ENCODE results near the gene MUC5AC.

The MUC5AC gene

DNA sequence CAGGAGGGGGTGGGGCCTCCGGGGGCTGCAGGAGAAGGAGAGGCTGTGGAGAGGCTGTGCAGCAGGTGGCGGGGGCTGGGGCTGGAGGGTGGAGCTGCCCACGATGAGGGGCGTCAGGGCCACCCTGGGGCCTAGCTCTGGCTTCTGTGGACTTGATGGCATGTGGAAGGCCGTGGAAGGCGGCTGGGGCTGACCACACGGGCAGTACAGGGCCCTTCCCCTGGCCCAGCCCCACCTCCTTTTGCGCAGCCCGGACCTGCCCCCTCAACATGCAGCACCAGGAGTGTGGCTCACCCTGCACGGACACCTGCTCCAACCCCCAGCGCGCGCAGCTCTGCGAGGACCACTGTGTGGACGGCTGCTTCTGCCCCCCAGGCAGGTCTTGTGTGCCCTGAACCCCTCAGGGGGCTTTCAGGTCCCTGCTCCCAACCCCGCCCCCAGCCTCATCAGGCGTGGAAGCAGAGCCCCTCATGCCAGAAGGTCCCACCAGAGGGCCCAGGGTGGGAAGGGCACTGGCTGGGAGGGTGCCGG is 71.2 kb downstream of the MUC5AC start:
- DNase-seq (ENCODE audit: low read depth, low spot score) = no peak
- H3K4me3 ChIP-seq (ENCODE audit: low read length) = no peak overlapping the region

DNA sequence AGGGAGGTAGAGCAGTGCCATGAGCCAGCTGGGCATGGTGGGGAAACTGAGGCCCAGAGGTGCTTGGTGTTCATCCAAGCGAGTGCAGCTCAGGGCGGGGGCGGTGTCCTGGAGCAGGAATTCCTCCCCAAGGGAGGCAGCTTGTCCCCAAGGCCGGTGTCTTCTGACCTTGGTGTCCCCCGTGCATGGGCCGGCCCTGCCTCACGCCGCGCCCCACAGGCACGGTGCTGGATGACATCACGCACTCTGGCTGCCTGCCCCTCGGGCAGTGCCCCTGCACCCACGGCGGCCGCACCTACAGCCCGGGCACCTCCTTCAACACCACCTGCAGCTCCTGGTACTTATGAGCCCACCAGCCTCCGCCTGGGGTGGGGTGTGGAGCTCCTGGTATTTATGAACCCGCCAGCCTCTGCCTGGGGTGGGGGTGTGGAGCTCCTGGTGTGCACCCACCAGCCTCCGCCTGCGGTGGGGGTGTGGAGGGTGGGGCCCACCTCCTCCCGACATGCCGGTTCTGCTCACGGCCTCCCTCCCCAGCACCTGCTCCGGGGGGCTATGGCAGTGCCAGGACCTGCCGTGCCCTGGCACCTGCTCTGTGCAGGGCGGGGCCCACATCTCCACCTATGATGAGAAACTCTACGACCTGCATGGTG is 71.8 kb downstream of the MUC5AC start:
- no peak for DNase-seq (ENCODE audit: low read depth, low spot score)

DNA sequence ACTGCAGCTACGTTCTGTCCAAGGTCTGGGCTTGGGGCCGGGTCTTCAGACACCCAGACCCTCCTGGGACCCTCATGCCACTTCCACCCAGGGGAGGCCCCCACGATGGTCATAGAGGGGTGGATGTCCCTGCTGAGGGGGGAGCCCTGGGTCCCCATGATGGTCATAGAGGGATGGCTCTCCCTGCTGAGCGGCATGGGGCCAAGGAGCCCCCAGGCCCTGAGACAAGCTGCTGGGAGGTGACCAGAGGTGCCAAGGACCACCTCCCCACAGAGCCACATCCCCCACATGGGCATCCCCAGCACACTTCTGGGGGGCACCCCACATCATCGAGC is 72.3 kb downstream of the MUC5AC start:
- no peak for DNase-seq (ENCODE audit: low read depth, low spot score)
- H3K4me3 ChIP-seq (ENCODE audit: low read length) = no peak overlapping the region

More for the DNA sequence above, 71.8 kb downstream of the MUC5AC start:
- no peak overlapping the region for H3K4me3 ChIP-seq (ENCODE audit: low read length)

DNA sequence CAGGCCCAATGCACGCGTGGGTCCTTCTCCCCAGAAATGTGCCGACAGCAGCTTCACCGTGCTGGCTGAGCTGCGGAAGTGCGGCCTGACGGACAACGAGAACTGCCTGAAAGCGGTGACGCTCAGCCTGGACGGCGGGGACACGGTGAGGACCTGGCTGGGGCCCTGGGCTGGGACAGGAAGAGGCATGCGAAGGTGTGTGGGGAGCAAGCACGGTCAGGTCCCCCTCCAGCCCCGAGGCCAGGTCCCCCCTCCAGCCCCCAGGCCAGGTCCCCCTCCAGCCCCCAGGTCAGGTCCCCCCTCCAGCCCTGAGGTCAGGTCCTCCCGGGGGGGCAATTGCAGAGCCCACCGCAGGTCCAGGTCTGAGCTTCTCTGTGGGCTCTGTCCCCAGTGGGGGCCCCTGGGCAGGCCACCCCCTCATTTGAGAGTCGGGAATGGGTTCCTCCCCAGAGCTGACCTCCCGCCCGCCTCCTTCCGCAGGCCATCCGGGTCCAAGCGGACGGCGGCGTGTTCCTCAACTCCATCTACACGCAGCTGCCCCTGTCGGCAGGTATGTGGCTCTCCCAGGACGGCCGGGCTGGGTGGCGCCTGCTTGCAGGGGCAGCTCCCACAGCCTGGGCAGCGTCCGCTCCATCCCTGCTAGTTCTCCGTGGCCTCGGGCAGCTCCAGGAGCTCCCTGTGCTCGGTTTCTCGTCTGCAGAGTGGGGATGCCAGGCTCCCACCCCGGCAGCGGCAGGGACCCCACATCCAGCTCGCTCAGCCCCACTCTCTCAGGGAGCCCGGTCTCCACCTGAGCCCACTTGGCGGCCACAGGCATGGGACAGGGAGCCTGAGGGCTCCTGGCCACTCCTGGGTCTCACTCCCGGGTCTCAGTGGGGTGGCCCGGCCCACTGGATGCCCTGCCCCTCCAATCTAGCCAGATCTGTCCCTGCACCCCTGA is 73.0 kb downstream of the MUC5AC start:
- no peak overlapping the region for H3K4me3 ChIP-seq (ENCODE audit: low read length)
- DNase-seq (ENCODE audit: low read depth, low spot score) = no peak

DNA sequence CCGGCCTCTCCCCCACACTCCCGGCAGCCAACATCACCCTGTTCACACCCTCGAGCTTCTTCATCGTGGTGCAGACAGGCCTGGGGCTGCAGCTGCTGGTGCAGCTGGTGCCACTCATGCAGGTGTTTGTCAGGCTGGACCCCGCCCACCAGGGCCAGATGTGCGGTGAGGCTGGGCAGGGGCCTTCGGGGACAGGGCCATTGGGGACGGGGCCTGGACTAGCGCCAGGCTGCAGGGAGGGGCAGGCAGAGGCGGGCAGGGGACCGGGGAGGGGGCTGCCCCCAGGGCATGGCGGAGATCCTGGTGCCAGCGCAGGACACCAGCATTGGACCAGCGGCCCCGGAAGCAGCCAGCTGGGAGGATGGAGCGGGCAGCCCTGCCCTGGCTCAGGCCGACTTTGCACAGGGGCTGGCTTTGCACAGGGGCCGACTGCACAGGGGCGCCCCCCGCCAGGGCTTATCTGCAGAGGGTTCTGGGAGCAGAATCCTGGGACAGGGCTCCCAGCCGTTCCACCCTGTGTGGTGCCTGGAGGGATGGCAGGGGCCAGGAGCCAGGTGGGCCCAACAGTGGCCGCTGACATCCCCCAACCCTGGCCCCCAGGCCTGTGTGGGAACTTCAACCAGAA is 73.8 kb downstream of the MUC5AC start:
- no peak overlapping the region for H3K4me3 ChIP-seq (ENCODE audit: low read length)
- no peak for DNase-seq (ENCODE audit: low read depth, low spot score)

DNA sequence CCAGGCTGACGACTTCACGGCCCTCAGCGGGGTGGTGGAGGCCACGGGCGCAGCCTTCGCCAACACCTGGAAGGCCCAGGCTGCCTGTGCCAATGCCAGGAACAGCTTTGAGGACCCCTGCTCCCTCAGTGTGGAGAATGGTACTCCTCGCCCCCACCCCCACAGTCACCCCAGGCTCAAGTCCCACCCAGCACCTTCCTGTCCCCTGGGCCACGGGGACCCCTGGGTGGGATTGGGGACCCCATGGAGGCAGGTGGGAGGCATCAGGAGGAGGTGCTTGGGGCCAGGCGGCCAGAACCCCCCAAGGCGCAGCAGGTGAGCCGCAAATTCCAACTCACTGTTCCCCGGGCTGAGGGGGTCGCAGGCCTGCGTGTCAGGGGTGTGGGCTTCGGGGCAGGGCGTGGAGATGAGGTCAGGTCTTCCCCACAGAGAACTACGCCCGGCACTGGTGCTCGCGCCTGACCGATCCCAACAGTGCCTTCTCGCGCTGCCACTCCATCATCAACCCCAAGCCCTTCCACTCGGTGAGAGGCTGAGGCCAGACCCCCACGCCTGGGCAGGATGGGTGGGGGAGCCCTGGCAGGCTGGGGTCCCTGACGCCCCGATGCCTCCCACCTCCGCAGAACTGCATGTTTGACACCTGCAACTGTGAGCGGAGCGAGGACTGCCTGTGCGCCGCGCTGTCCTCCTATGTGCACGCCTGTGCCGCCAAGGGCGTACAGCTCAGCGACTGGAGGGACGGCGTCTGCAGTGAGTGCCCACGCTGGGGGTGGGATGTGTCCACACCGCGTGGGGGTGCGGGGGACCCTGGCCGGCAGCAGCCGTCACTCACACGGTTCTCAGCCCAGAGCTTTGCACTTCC is 74.5 kb downstream of the MUC5AC start:
- DNase-seq (ENCODE audit: low read depth, low spot score) = no peak

DNA sequence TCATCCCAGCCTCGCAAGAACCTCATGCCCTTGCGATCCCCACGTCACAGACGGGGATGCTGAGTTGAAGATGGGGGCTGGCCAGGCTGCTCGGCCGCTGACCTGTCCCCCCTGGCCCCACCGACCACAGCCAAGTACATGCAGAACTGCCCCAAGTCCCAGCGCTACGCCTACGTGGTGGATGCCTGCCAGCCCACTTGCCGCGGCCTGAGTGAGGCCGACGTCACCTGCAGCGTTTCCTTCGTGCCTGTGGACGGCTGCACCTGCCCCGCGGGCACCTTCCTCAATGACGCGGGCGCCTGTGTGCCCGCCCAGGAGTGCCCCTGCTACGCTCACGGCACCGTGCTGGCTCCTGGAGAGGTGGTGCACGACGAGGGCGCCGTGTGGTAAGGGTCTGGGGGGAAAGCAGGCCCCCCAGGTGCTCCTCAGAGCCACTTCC is 75.1 kb downstream of the MUC5AC start:
- H3K4me3 ChIP-seq (ENCODE audit: low read length) = no peak overlapping the region
- no peak for DNase-seq (ENCODE audit: low read depth, low spot score)

More for the DNA sequence above, 74.5 kb downstream of the MUC5AC start:
- H3K4me3 ChIP-seq (ENCODE audit: low read length) = no peak overlapping the region

DNA sequence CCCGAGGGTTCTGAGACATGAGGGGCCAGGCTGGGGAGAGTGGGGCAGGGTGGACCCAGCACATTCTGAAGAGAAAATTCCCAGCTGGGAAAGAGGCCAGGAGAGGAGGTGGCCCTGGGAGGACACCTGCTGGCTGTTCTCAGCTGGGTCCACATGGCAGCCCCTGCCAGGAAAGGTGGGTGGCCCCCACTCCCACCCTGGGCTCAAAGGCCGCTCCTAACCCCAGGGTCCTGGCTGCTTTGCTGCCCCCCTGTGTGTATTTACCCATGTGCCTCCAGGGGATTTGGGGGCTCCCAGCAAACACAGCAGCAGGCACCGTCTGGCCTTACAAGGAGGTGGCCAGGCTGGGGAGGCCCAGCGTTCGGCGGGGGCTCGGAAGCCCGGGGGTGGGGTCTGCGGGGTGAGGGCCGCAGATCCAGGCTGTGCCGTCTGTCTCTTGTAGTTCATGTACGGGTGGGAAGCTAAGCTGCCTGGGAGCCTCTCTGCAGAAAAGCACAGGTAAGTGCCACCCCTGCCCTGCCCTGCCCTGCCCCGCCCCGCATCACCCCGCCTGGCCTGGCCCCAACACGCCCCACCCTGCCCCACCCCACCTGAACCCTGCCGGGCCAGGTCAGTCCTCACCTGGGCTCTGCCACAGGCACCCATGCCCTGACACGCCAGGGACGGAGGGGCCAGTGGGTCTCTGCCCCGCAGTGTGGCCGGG is 75.7 kb downstream of the MUC5AC start:
- DNase-seq (ENCODE audit: low read depth, low spot score) = no peak
- no peak overlapping the region for H3K4me3 ChIP-seq (ENCODE audit: low read length)

DNA sequence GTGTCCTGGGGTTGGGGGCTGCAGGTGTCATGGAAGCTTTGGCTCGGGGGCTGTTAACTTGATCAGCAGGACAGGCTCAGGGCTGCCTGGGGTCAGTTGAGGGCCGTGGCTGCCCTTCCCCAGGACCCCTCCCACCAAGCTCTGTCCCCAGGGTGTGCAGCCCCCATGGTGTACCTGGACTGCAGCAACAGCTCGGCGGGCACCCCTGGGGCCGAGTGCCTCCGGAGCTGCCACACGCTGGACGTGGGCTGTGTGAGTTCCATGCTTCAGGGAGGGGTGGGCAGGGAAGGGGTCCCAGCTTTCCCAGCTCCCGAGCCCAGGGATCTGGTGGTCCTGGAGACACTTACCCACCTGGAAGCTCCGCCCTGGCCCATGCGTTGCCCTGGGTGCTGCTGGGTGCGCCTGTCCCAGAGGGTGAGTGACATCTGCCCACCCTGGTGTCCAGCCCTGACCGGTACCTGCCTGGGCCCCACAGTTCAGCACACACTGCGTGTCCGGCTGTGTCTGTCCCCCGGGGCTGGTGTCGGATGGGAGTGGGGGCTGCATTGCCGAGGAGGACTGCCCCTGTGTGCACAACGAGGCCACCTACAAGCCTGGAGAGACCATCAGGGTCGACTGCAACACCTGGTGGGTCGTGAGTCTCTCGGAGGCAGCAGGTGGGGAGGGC is 76.4 kb downstream of the MUC5AC start:
- no peak overlapping the region for H3K4me3 ChIP-seq (ENCODE audit: low read length)
- no peak for DNase-seq (ENCODE audit: low read depth, low spot score)

DNA sequence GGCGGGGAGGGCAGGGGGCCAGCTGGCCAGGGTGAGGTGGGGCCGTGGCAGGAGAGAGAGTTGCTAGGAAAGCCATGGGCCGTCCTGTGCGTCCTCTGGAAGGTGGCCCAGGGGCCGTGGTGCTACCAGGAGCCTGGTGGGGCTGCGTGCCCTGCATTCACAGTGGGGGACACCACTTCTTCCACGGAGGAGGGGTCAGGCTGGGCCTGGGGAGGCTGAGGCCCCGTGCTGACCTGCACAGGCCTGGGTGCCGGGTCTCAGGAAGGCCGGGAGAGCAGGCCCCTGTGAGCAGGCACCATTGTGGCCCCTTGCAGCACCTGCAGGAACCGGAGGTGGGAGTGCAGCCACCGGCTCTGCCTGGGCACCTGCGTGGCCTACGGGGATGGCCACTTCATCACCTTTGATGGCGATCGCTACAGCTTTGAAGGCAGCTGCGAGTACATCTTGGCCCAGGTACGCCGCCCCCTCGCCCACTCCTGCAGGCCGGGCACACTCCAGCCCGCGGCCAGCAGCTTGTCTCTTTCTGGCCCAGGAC is 77.1 kb downstream of the MUC5AC start:
- H3K4me3 ChIP-seq (ENCODE audit: low read length) = no peak overlapping the region
- no peak for DNase-seq (ENCODE audit: low read depth, low spot score)

DNA sequence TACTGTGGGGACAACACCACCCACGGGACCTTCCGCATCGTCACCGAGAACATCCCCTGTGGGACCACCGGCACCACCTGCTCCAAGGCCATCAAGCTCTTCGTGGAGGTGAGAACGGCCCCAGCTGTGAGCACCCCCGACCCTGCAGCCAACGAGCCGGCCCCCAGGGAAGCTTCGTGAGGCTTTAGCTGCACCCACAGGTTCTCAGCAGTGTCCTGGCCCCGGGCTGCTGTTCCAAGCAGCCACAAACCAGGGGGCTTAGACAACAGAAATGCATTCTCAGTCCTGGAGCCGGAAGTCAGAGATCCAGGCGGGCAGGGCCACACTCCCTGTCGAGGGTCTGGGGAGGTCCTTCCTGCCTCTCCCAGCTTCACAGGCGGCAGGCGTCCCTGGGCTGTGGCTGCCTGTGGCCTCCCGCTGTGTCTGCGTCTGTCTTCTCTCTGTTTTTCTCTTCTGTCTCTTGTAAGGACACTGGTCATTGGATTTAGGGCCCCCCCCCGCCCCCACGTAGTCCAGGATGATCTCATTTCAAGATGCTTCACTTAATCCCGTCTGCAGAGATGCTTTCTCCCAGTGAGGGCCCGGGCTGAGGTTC is 77.7 kb downstream of the MUC5AC start:
- H3K4me3 ChIP-seq (ENCODE audit: low read length) = no peak overlapping the region
- DNase-seq (ENCODE audit: low read depth, low spot score) = no peak

DNA sequence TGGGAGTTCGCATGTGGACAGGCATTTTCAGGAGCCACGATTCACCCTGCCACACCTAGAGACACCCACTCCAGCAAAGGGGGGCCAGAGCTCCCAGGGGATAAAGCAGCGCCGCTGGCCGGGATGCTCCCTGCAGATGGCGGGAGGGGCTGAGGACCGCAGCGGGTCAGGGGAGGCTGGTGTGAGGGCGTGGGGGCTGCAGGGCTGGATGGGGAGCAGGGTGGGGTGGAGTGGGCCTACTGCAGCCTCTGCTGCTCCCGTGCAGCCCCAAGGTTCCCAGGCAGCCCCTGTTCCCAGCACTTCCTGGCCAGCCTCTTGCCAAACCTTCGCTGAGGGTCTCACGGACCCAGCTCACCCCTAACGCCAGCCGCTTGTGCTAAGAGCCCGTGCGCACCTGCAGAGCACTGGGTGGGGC is 78.2 kb downstream of the MUC5AC start:
- no peak overlapping the region for H3K4me3 ChIP-seq (ENCODE audit: low read length)
- DNase-seq (ENCODE audit: low read depth, low spot score) = no peak

DNA sequence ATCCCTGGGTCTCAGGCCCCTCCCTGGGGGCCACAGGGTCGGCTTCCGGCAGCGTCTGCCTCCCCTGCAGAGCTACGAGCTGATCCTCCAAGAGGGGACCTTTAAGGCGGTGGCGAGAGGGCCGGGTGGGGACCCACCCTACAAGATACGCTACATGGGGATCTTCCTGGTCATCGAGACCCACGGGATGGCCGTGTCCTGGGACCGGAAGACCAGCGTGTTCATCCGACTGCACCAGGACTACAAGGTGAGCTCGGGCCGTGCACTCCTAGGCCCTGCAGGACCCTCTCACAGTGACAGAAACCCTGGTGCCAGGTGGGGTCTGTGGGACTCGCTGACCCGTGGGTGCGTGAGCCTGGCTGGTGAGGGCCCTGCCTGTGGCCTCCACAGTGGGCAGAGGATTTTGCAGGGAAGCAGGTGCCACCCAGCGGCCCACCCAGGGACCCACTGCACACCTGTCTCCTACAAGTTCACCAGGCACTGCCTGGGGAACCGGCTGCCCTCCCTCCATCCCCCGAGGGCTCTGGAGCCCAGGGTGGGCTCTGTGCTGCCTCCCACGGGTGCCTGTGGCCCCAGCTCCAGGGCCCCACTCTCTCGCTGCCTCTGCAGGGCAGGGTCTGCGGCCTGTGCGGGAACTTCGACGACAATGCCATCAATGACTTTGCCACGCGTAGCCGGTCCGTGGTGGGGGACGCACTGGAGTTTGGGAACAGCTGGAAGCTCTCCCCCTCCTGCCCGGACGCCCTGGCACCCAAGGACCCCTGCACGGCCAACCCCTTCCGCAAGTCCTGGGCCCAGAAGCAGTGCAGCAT is 78.8 kb downstream of the MUC5AC start:
- DNase-seq (ENCODE audit: low read depth, low spot score) = no peak
- H3K4me3 ChIP-seq (ENCODE audit: low read length) = no peak overlapping the region

DNA sequence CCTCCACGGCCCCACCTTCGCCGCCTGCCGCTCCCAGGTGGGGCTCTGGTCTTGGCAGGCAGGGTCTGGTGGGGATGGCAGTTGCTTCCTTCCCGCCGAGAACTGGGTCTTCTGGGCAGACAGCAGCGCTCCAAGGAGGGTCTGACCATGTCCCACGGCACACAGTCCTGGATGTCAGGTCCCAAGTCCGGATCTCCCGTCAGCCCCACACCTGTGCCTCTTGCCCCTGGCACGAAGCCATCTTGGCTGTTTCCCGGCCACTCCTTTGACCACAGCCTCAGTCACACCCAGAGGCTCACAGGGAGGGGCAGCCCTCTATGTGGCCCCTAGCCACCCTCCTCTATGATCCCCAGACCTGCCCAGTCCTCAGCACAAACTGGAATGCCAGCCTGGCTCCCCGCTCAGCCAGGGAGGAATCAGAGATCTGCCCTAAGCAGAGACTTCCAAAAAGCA is 79.4 kb downstream of the MUC5AC start:
- no peak for DNase-seq (ENCODE audit: low read depth, low spot score)
- no peak overlapping the region for H3K4me3 ChIP-seq (ENCODE audit: low read length)

DNA sequence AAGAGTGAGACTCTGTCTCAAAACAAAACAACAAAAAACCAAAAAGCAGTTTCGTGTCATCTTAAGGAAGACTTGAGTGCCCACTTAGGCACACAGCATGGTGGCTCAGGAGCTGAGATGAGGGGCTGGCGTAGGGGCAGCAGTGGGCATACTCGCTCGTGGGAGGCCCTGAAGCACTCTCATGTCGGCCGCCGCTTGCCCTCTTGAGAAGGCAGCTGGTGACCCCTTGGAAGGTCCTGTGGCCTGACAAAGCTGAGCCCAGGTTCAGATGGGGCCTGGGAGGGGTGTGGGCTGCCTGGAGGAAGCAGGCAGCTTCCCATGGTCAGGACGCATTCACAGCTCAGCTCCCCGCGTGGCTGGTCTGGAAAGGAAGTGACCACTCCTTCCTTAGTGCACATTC is 80.1 kb downstream of the MUC5AC start:
- DNase-seq (ENCODE audit: low read depth, low spot score) = no peak
- no peak overlapping the region for H3K4me3 ChIP-seq (ENCODE audit: low read length)

DNA sequence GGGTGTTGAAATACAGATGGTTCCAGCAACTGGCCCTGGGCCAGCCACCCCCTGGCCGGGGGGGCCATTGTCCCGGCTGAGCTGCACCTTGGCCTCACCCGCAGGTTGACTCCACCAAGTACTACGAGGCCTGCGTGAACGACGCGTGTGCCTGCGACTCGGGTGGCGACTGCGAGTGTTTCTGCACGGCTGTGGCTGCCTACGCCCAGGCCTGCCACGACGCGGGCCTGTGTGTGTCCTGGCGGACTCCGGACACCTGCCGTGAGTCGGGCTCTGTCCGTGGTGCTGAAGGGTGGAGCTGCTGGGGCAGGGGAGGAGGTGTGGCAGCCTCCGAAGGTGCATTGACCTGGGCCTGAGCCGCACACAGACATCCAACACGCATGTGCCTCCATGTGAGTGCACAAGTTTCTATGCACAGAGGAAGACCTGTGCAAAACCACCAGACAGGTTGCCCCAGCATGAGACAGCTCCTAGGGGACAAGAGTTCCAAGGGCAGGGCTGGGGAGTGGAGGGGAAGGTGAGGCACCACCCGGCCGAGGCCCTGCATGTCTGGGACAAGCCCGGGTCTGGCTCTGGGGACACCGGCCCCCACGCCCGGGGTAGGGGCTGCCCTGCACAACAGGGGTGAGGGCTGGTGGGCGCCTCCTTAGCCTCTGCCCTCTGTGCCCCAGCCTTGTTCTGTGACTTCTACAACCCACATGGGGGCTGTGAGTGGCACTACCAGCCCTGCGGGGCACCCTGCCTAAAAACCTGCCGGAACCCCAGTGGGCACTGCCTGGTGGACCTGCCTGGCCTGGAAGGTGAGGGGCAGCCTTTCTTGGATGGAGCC is 81.2 kb downstream of the MUC5AC start:
- no peak for DNase-seq (ENCODE audit: low read depth, low spot score)
- no peak overlapping the region for H3K4me3 ChIP-seq (ENCODE audit: low read length)
